A673 (cell line): Measurements from ENCODE around the gene CCDC18. TPM values are rescaled to one million over a fixed set of nuclear protein-coding genes. Genes with fewer than 3 reads are reported as not detected.

ENCODE experiments used
- BruUV-seq: library from RNA; stranded (reverse); fragments of 400-500 nt; replicated peaks from 2 replicates; lab custom pipeline; 2021; lab: Mats Ljungman, UMichigan
- CTCF ChIA-PET: fragments of 300-600 bp; sonication (Branson Sonifier 250); formaldehyde crosslinking; loops from one replicate; lab custom pipeline; 2022; ENCODE audit warnings: antibody characterized with exemption; lab: Charles Lee
- POLR2A ChIA-PET: fragments of 300-600 bp; sonication (Branson Sonifier 250); formaldehyde crosslinking; loops from one replicate; lab custom pipeline; 2022; ENCODE audit warnings: antibody characterized with exemption; ENCODE audit not compliant: low non-redundant PET; lab: Charles Lee
- DNase-seq: peaks from one replicate; pipeline ENCODE4 v3.0.0-alpha.2; 2015; ENCODE audit warnings: low spot score
- H3K27ac ChIP-seq: fragments of 200-600 bp; sonication (generic); 2 replicates; pipeline ENCODE4 v1.5.1; 2016; ENCODE audit warnings: mixed run types, low read depth, mild to moderate bottlenecking, mixed read lengths, antibody characterized with exemption, low read length; ENCODE audit not compliant: poor library complexity, severe bottlenecking
- H3K27me3 ChIP-seq: fragments of 200-600 bp; sonication (generic); replicated peaks from 2 replicates; pipeline ENCODE4 v1.6.1; 2017; ENCODE audit warnings: mixed run types, low read depth, mild to moderate bottlenecking, mixed read lengths, antibody characterized with exemption, low read length; ENCODE audit not compliant: insufficient read depth, poor library complexity
- H3K36me3 ChIP-seq: fragments of 200-600 bp; sonication (generic); 2 replicates; pipeline ENCODE4 v1.6.1; 2016; ENCODE audit warnings: mixed run types, mild to moderate bottlenecking, mixed read lengths, antibody characterized with exemption, low read length; ENCODE audit not compliant: insufficient read depth, poor library complexity, severe bottlenecking
- H3K4me1 ChIP-seq: fragments of 200-600 bp; sonication (generic); 2 replicates; pipeline ENCODE4 v1.6.1; 2017; ENCODE audit warnings: mixed run types, mild to moderate bottlenecking, mixed read lengths, antibody characterized with exemption, low read length; ENCODE audit not compliant: insufficient read depth, poor library complexity, severe bottlenecking
- H3K4me3 ChIP-seq: fragments of 200-600 bp; sonication (generic); 2 replicates; pipeline ENCODE4 v1.5.1; 2016; ENCODE audit warnings: low read depth, mixed run types, mild to moderate bottlenecking, mixed read lengths, low read length; ENCODE audit not compliant: poor library complexity, severe bottlenecking
- H3K9me3 ChIP-seq: fragments of 200-600 bp; sonication (generic); 2 replicates; pipeline ENCODE4 v1.6.1; 2016; ENCODE audit warnings: mixed run types, low read depth, mild to moderate bottlenecking, mixed read lengths, antibody characterized with exemption, low read length; ENCODE audit not compliant: poor library complexity, severe bottlenecking
- EZH2 ChIP-seq: fragments of 200-600 bp; sonication (generic); IDR thresholded peaks from 2 replicates; pipeline ENCODE4 v1.6.1; 2017; ENCODE audit warnings: borderline replicate concordance, low read depth, mild to moderate bottlenecking, mixed read lengths, antibody characterized with exemption, low read length; ENCODE audit not compliant: poor library complexity, severe bottlenecking
- intact Hi-C: fragments of 100-400 bp; cut with micrococcal nuclease; formaldehyde crosslinking; loops from one replicate; pipeline ENCODE4 v1.10.0; 2022; ENCODE audit not compliant: unreplicated experiment
- total RNA-seq: library from RNA; stranded (reverse); gene quantifications from 2 replicates; pipeline ENCODE4 v1.2.3, GENCODE V29; 2021
- TF ChIP-seq, protein P1 (sequence below): fragments of 300-800, 200-600 bp; sonication (generic); conservative IDR thresholded peaks from 2 replicates; pipeline ENCODE4 v1.5.1; 2017; ENCODE audit warnings: low read depth, mild to moderate bottlenecking, antibody characterized with exemption, low read length, moderate library complexity, mixed read lengths

The CCDC18 gene
- total RNA-seq, 1 experiment from 2014 or later: 22.1 TPM

DNA sequence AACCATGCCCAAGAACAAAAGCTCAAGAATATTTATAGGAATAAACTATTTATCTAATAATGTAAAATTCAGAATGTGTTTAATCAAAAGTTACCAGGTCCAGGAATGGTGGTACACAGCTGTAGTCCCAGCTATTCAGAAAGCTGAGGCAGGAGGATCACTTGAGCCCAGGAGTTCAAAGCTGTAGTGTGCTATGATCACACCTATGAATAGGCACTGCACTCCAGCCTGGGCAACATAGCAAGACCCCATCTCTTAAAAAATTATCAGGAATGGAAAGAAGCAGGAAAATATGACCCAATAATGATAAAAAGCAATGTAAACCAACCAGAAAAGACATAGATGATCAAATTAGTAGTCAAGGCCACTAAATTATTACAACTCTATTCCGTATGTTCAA lies 103.0 kb downstream of the CCDC18 start:
- CTCF ChIA-PET: no interaction called here
- intact Hi-C loops: no loop called here
- no peak for DNase-seq
- no peaks in the 10 kb centered on the region for H3K4me1 ChIP-seq
- H3K36me3 ChIP-seq: no peaks in the 10 kb centered on the region
- TF ChIP-seq, protein P1, sequence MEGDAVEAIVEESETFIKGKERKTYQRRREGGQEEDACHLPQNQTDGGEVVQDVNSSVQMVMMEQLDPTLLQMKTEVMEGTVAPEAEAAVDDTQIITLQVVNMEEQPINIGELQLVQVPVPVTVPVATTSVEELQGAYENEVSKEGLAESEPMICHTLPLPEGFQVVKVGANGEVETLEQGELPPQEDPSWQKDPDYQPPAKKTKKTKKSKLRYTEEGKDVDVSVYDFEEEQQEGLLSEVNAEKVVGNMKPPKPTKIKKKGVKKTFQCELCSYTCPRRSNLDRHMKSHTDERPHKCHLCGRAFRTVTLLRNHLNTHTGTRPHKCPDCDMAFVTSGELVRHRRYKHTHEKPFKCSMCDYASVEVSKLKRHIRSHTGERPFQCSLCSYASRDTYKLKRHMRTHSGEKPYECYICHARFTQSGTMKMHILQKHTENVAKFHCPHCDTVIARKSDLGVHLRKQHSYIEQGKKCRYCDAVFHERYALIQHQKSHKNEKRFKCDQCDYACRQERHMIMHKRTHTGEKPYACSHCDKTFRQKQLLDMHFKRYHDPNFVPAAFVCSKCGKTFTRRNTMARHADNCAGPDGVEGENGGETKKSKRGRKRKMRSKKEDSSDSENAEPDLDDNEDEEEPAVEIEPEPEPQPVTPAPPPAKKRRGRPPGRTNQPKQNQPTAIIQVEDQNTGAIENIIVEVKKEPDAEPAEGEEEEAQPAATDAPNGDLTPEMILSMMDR: no peak
- no peak for TF ChIP-seq EZH2
- no peak overlapping the region for H3K4me3 ChIP-seq
- H3K9me3 ChIP-seq: peaks cover 7% of the 10 kb centered on the region
- no peaks in the 10 kb centered on the region for H3K27me3 ChIP-seq
- H3K27ac ChIP-seq: no peak overlapping the region
- POLR2A ChIA-PET: no interaction called here
- no TSS peak for BruUV-seq

DNA sequence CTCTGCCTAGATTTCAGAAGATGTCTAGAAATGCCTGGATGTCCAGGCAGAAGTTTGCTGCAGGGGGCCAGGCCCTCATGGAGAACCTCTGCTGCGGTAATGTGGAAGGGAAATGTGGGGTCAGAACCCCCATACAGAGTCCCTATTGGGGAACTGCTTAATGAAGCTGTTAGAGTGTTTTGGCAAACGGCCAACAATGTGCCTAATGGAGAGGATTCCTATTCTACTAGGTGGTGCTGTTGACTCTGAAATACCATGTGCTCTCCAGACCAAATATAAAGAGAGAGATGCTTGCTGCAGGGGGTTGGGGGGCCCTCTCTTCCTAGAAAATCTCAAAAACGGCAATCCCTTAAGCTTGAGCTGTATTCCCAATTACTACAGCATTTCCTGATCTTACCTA lies 108.0 kb downstream of the CCDC18 start:
- no peak overlapping the region for H3K4me3 ChIP-seq
- ChIA-PET CTCF (no interaction called here), POLR2A (no interaction called here)
- H3K9me3 ChIP-seq: no peaks in the 10 kb centered on the region
- H3K27ac ChIP-seq: no peak overlapping the region
- peak; percentile 11 for DNase-seq
- H3K4me1 ChIP-seq: no peaks in the 10 kb centered on the region
- no peaks in the 10 kb centered on the region for H3K27me3 ChIP-seq
- no peaks in the 10 kb centered on the region for H3K36me3 ChIP-seq
- intact Hi-C loops: no loop called here
- BruUV-seq: no TSS peak
- no peak for TF ChIP-seq EZH2

DNA sequence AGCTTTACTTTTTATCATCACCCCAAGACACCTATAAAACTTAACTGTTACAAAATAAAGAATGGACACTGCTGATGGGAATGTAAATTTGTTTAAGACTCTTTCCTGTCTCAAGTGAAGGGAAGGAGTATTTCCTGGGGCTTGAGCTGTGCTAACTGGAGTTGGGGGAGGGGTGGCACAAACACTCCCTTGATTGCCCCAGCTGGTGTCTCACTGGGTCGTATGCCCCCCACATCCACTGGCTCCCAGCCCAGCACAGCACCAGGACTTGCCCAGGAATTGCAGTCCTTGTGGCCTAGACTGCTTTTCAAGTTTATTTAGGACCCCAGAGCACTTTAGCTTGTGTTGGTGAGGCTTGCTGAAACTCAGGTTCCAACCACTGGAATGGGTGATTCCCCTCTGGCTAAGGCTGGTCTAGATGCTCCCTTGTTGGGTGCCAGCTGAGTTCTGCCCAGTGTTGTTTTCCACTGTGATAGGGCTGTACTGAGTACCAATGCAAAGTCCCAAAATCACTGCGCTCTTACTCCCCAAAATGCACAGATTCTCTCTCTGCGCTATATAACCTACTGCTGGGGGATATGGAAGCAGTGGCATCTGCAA lies 116.1 kb downstream of the CCDC18 start:
- no peak for TF ChIP-seq EZH2
- TF ChIP-seq, protein P1: no peak
- BruUV-seq: no TSS peak
- no peaks in the 10 kb centered on the region for H3K4me1 ChIP-seq
- POLR2A ChIA-PET: interaction anchor here (0.5 kb wide), 1 partner anchor 557 kb away, joined by 3 read pairs; no protein-coding TSS in a partner anchor
- intact Hi-C loops: no loop called here
- peak; percentile 29 for DNase-seq
- no peaks in the 10 kb centered on the region for H3K9me3 ChIP-seq
- CTCF ChIA-PET: interaction anchor here (1.0 kb wide), 1 partner anchor 8 kb away, joined by 4 read pairs; no protein-coding TSS in a partner anchor
- no peaks in the 10 kb centered on the region for H3K27me3 ChIP-seq
- H3K27ac ChIP-seq: no peak overlapping the region
- no peak overlapping the region for H3K4me3 ChIP-seq
- H3K36me3 ChIP-seq: no peaks in the 10 kb centered on the region

DNA sequence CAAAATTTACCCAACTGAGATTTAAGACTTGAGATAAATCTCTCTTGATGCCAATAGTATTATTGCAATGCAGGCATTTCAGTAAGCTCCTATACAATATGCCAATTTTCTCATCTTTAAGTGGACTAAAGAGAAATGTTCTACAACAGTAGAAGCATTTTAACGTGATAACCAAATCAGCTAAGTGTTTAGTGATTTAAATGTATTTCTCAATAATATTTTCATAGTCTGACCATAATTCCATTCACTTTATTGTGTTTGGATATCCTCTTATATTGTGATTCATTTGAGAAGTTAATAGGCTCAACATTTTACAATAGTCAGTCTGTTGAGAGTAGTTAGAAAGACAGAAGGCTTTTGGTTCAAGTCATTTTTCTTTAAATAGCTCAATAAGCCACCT lies 120.6 kb downstream of the CCDC18 start:
- no peaks in the 10 kb centered on the region for H3K4me1 ChIP-seq
- POLR2A ChIA-PET: no interaction called here
- no peaks in the 10 kb centered on the region for H3K9me3 ChIP-seq
- no peak for DNase-seq
- no peaks in the 10 kb centered on the region for H3K27me3 ChIP-seq
- H3K4me3 ChIP-seq: no peak overlapping the region
- CTCF ChIA-PET: no interaction called here
- H3K36me3 ChIP-seq: no peaks in the 10 kb centered on the region
- no TSS peak for BruUV-seq
- intact Hi-C loops: loop anchor here (10.0 kb wide), 2 partner anchors 324 to 514 kb away; no protein-coding TSS in a partner anchor
- H3K27ac ChIP-seq: no peak overlapping the region
- TF ChIP-seq, protein P1: no peak
- no peak for TF ChIP-seq EZH2
